Skin of body (tissue), 1 donor: ENCODE measurements around the gene CYP46A1. TPM values are rescaled to one million over a fixed set of nuclear protein-coding genes. Genes with fewer than 3 reads are reported as not detected.

Source experiments
- total RNA-seq: library from RNA; depleted of rRNA; stranded (reverse); fragments of >200 nt; gene quantifications from one replicate; pipeline ENCODE4 v1.2.3, GENCODE V29; 2014

CYP46A1 gene
- total RNA-seq, 1 donor from 2014 or later: 2.0 TPM

Other genes starting within 250 kb of the CYP46A1 start
- gene SETD3, start 203.4 kb upstream of the CYP46A1 start, total RNA-seq: 40.7 TPM
- 64.6 TPM for gene CCNK, start 202.9 kb upstream of the CYP46A1 start, total RNA-seq
- gene CCDC85C, start 80.1 kb upstream of the CYP46A1 start, total RNA-seq: 7.0 TPM
- 0.99 TPM for gene HHIPL1, start 39.2 kb upstream of the CYP46A1 start, total RNA-seq
- gene EML1, start 109.1 kb downstream of the CYP46A1 start, total RNA-seq: 39.1 TPM